Measurements from ENCODE around the gene CACNG6.
"Not testable (repeated sequence)": the region's sequence is repeated elsewhere in the genome, so short reads cannot be mapped to it uniquely, and the experiment has no call there.

CACNG6 gene

GRCh38 chr19:54024660-54025059 lies 33.2 kb downstream of the CACNG6 start:
- H3K27ac Mint-ChIP-seq, result no peak overlapping the region
- no peak for DNase-seq
- H3K4me1 Mint-ChIP-seq (ENCODE audit: low read depth in 2 of 2), result peaks cover 0 to 2% of the 10 kb centered on the region in 2 donors
- no peak overlapping the region for H3K4me3 Mint-ChIP-seq
- ATAC-seq (replicated peaks), result no peak
- no peaks in the 10 kb centered on the region for H3K9me3 Mint-ChIP-seq
- no peaks in the 10 kb centered on the region for H3K36me3 Mint-ChIP-seq (ENCODE audit: insufficient read depth)
- H3K27me3 Mint-ChIP-seq, result peaks cover 41 to 46% of the 10 kb centered on the region in 2 donors

- H3K36me3 Mint-ChIP-seq (ENCODE audit: insufficient read depth), result no peaks in the 10 kb centered on the region
- DNase-seq (no peak), ATAC-seq (replicated peaks) (no peak)
- peaks cover 3 to 4% of the 10 kb centered on the region in 2 donors for H3K4me1 Mint-ChIP-seq (ENCODE audit: low read depth in 2 of 2)
- peaks cover 47 to 50% of the 10 kb centered on the region in 2 donors for H3K27me3 Mint-ChIP-seq
- no peak overlapping the region for H3K27ac Mint-ChIP-seq
- H3K9me3 Mint-ChIP-seq, result no peaks in the 10 kb centered on the region
- no peak overlapping the region for H3K4me3 Mint-ChIP-seq
Measured at GRCh38 chr19:54026656-54027055, 35.2 kb downstream of the CACNG6 start.

- Mint-ChIP-seq H3K4me1 (ENCODE audit: low read depth in 2 of 2) (peaks cover 2 to 3% of the 10 kb centered on the region in 2 donors), H3K27me3 (peaks cover 28 to 34% of the 10 kb centered on the region in 2 donors)
Measured at GRCh38 chr19:54029301-54029700, 37.9 kb downstream of the CACNG6 start.

GRCh38 chr19:54029930-54030490 lies 38.6 kb downstream of the CACNG6 start:
- Mint-ChIP-seq H3K27me3 (peaks cover 34 to 37% of the 10 kb centered on the region in 2 donors), H3K4me1 (ENCODE audit: low read depth in 2 of 2) (peaks cover 2 to 3% of the 10 kb centered on the region in 2 donors), H3K4me3 (no peak overlapping the region), H3K27ac (no peak overlapping the region), H3K36me3 (ENCODE audit: insufficient read depth) (no peaks in the 10 kb centered on the region), H3K9me3 (no peaks in the 10 kb centered on the region)
- ATAC-seq (replicated peaks) (no peak), DNase-seq (peak; percentile 35 to 39 (median 38))

More at GRCh38 chr19:54029301-54029700, 37.9 kb downstream of the CACNG6 start:
- H3K36me3 Mint-ChIP-seq (ENCODE audit: insufficient read depth), result no peaks in the 10 kb centered on the region
- DNase-seq (no peak), ATAC-seq (replicated peaks) (no peak)
- no peaks in the 10 kb centered on the region for H3K9me3 Mint-ChIP-seq
- H3K4me3 Mint-ChIP-seq, result no peak overlapping the region
- no peak overlapping the region for H3K27ac Mint-ChIP-seq

GRCh38 chr19:54030895-54031586 lies 39.6 kb downstream of the CACNG6 start:
- H3K9me3 Mint-ChIP-seq, result no peaks in the 10 kb centered on the region
- H3K4me3 Mint-ChIP-seq, result no peak overlapping the region
- H3K36me3 Mint-ChIP-seq (ENCODE audit: insufficient read depth), result no peaks in the 10 kb centered on the region
- ATAC-seq (replicated peaks) (no peak), DNase-seq (no peak)
- H3K27ac Mint-ChIP-seq, result no peak overlapping the region
- peaks cover 2 to 3% of the 10 kb centered on the region in 2 donors for H3K4me1 Mint-ChIP-seq (ENCODE audit: low read depth in 2 of 2)
- H3K27me3 Mint-ChIP-seq, result peaks cover 43% of the 10 kb centered on the region in 2 donors

- H3K27me3 Mint-ChIP-seq, result peaks cover 32 to 58% of the 10 kb centered on the region in 2 donors
- no peaks in the 10 kb centered on the region for H3K4me1 Mint-ChIP-seq (ENCODE audit: low read depth in 2 of 2)
- ATAC-seq (replicated peaks) (no peak), DNase-seq (no peak)
- no peak overlapping the region for H3K4me3 Mint-ChIP-seq
- H3K36me3 Mint-ChIP-seq (ENCODE audit: insufficient read depth), result no peaks in the 10 kb centered on the region
- no peaks in the 10 kb centered on the region for H3K9me3 Mint-ChIP-seq
- H3K27ac Mint-ChIP-seq, result no peak overlapping the region
Measured at GRCh38 chr19:54035215-54036178, 44.1 kb downstream of the CACNG6 start.

GRCh38 chr19:54036542-54036941 lies 45.1 kb downstream of the CACNG6 start:
- H3K27ac Mint-ChIP-seq; H3K36me3 Mint-ChIP-seq (ENCODE audit: insufficient read depth); H3K4me1 Mint-ChIP-seq (ENCODE audit: low read depth in 2 of 2); DNase-seq; ATAC-seq (replicated peaks); H3K4me3 Mint-ChIP-seq; H3K9me3 Mint-ChIP-seq: not testable (repeated sequence)
- H3K27me3 Mint-ChIP-seq, result peaks cover 24 to 50% of the 10 kb centered on the region in 2 donors

- no peaks in the 10 kb centered on the region for H3K36me3 Mint-ChIP-seq (ENCODE audit: insufficient read depth)
- peaks cover 30 to 57% of the 10 kb centered on the region in 2 donors for H3K27me3 Mint-ChIP-seq
- DNase-seq, result no peak
- H3K4me1 Mint-ChIP-seq (ENCODE audit: low read depth in 2 of 2), result no peaks in the 10 kb centered on the region
- ATAC-seq (replicated peaks), result no peak
- H3K4me3 Mint-ChIP-seq, result no peak overlapping the region
- no peaks in the 10 kb centered on the region for H3K9me3 Mint-ChIP-seq
- H3K27ac Mint-ChIP-seq, result no peak overlapping the region
Measured at GRCh38 chr19:54040003-54040402, 48.6 kb downstream of the CACNG6 start.

- Mint-ChIP-seq H3K36me3 (ENCODE audit: insufficient read depth) (no peaks in the 10 kb centered on the region), H3K27ac (no peak overlapping the region), H3K27me3 (peaks cover 37 to 43% of the 10 kb centered on the region in 2 donors), H3K4me1 (ENCODE audit: low read depth in 2 of 2) (no peaks in the 10 kb centered on the region), H3K9me3 (no peaks in the 10 kb centered on the region), H3K4me3 (no peak overlapping the region)
- DNase-seq (no peak), ATAC-seq (replicated peaks) (no peak)
Measured at GRCh38 chr19:54041969-54042606, 50.7 kb downstream of the CACNG6 start.

GRCh38 chr19:54042989-54043388 lies 51.6 kb downstream of the CACNG6 start:
- H3K36me3 Mint-ChIP-seq (ENCODE audit: insufficient read depth), result no peaks in the 10 kb centered on the region
- DNase-seq, result no peak
- no peaks in the 10 kb centered on the region for H3K9me3 Mint-ChIP-seq
- ATAC-seq (replicated peaks), result no peak
- H3K4me1 Mint-ChIP-seq (ENCODE audit: low read depth in 2 of 2), result no peaks in the 10 kb centered on the region
- peaks cover 30 to 34% of the 10 kb centered on the region in 2 donors for H3K27me3 Mint-ChIP-seq
- H3K4me3 Mint-ChIP-seq, result no peak overlapping the region
- H3K27ac Mint-ChIP-seq, result no peak overlapping the region

GRCh38 chr19:54045771-54046170 lies 54.3 kb downstream of the CACNG6 start:
- Mint-ChIP-seq H3K4me1 (ENCODE audit: low read depth in 2 of 2) (no peaks in the 10 kb centered on the region), H3K27me3 (peaks cover 27 to 41% of the 10 kb centered on the region in 2 donors), H3K36me3 (ENCODE audit: insufficient read depth) (peaks cover 3% of the 10 kb centered on the region), H3K9me3 (no peaks in the 10 kb centered on the region), H3K27ac (no peak overlapping the region), H3K4me3 (no peak overlapping the region)
- DNase-seq (no peak), ATAC-seq (replicated peaks) (no peak)

GRCh38 chr19:54047616-54048015 lies 56.2 kb downstream of the CACNG6 start:
- ATAC-seq (replicated peaks) (no peak), DNase-seq (no peak)
- Mint-ChIP-seq H3K4me1 (ENCODE audit: low read depth in 2 of 2) (no peaks in the 10 kb centered on the region), H3K9me3 (no peaks in the 10 kb centered on the region), H3K27me3 (peaks cover 26 to 35% of the 10 kb centered on the region in 2 donors), H3K36me3 (ENCODE audit: insufficient read depth) (peaks cover 3% of the 10 kb centered on the region), H3K27ac (no peak overlapping the region), H3K4me3 (no peak overlapping the region)
